Body of pancreas (tissue), 4 donors: ENCODE results near the gene MPZL3. TPM values are rescaled to one million over a fixed set of nuclear protein-coding genes. Genes with fewer than 3 reads are reported as not detected.

Experiments used
- ATAC-seq: fragments of 150-250 bp; one replicate; pipeline ENCODE4 v1.9.1; 2016
- DNase-seq, 4 donors: peaks; one replicate each; pipeline ENCODE4 v3.0.0-alpha.2; 2019
- H3K27ac ChIP-seq, 4 donors: fragments of 200-600 bp; sonication (generic); 1 replicate in 3 of 4; 2 replicates in 1 of 4; pipeline versions ENCODE4 v1.5.1 to v1.6.1; 2016 to 2019; ENCODE audit warnings: mild to moderate bottlenecking in 1 of 4, mixed read lengths in 1 of 4, moderate library complexity in 1 of 4
- H3K27me3 ChIP-seq, 2 donors: fragments of 200-600 bp; sonication (generic); one replicate each; pipeline ENCODE4 v1.6.0; 2016; ENCODE audit warnings: mild to moderate bottlenecking in 1 of 2
- H3K36me3 ChIP-seq, 2 donors: fragments of 200-600 bp; sonication (generic); replicated peaks in 1 of 2; 2 replicates each; pipeline ENCODE4 v1.5.1; 2016; ENCODE audit warnings: low read depth in 2 of 2; ENCODE audit not compliant: insufficient read depth in 1 of 2
- H3K4me1 ChIP-seq: fragments of 200-600 bp; sonication (generic); one replicate; pipeline ENCODE4 v1.6.0; 2016
- H3K4me3 ChIP-seq, 2 donors: fragments of 200-600 bp; sonication (generic); 1 replicate in 1 of 2; 2 replicates in 1 of 2; pipeline ENCODE4 v1.5.1; 2016 to 2019
- H3K9me3 ChIP-seq, 3 donors: fragments of 200-600 bp; sonication (generic); 1 replicate in 2 of 3; 2 replicates in 1 of 3; pipeline ENCODE4 v1.5.1; 2016
- CTCF ChIP-seq, 7 experiments: fragments of 450-650 bp in 4 of 7; fragments of 200-600 bp in 3 of 7; sonication (generic) in 3 of 7; IDR thresholded peaks; one replicate each; pipeline ENCODE4 v1.5.1; 2016 to 2019; ENCODE audit warnings: antibody characterized with exemption in 7 of 7
- POLR2A ChIP-seq, 3 donors: fragments of 450-650 bp; IDR thresholded peaks; one replicate each; pipeline ENCODE4 v1.6.1; 2016; ENCODE audit warnings: antibody characterized with exemption in 3 of 3, mild to moderate bottlenecking in 2 of 3
- WGBS, 2 donors: methylation state at CpG; one replicate each; pipeline ENCODE4 v1.1.5; 2017; 5-methylcytosine and 5-hydroxymethylcytosine counted together
- intact Hi-C: fragments of 100-400 bp; cut with DNase I; formaldehyde crosslinking; loops from one replicate; pipeline ENCODE4 v1.15.1; 2023
- total RNA-seq, 2 donors: library from RNA; depleted of rRNA; stranded (reverse); fragments of >200 nt; gene quantifications; one replicate each; pipeline ENCODE4 v1.1.0, GENCODE V29; 2016

The MPZL3 gene
- 1 to 10 TPM; 4.0 to 8.0 TPM for total RNA-seq

GRCh38 chr11:118251858-118252652 lies at the start of gene MPZL3:
TSS of gene MPZL3 (minus strand) at chr11:118252365. CDS start at chr11:118252294, 71 bp downstream.
- Histone ChIP-seq H3K4me1 (peaks cover 19% of the 10 kb centered on the region), H3K27me3 (no peaks in the 10 kb centered on the region), H3K36me3 (peaks cover 0 to 2% of the 10 kb centered on the region in 2 donors), H3K9me3 (no peaks in the 10 kb centered on the region), H3K27ac (peak within 1 kb of the TSS; percentile 92 to 98 (median 95)), H3K4me3 (peak within 1 kb of the TSS; percentile 79)
- peak; percentile 95 for ATAC-seq
- intact Hi-C loops = no loop called here
- DNase-seq = peak; percentile 94 to 97 (median 96)
- peak; percentile 15 to 85 (median 72) for TF ChIP-seq POLR2A (IDR thresholded peaks at IDR 0.05)
- peak in 1 of 7 experiments; percentile 4 for TF ChIP-seq CTCF (IDR thresholded peaks at IDR 0.05)
- WGBS, 2 donors = 1% methylated on average over 22 to 33 of the region's 33 CpGs

GRCh38 chr11:118301600-118302195 lies 49.5 kb upstream of the MPZL3 start:
- intact Hi-C loops = no loop called here
- Histone ChIP-seq H3K4me1 (no peaks in the 10 kb centered on the region), H3K27ac (no peak overlapping the region), H3K4me3 (no peak overlapping the region), H3K9me3 (no peaks in the 10 kb centered on the region), H3K36me3 (no peaks in the 10 kb centered on the region), H3K27me3 (no peaks in the 10 kb centered on the region)
- no peak for TF ChIP-seq CTCF (IDR thresholded peaks at IDR 0.05)
- no peak for TF ChIP-seq POLR2A (IDR thresholded peaks at IDR 0.05)
- DNase-seq (no peak), ATAC-seq (no peak)
- WGBS, 2 donors = 46 to 54% methylated on average over 8 of the region's 8 CpGs

GRCh38 chr11:118295815-118296454 lies 43.8 kb upstream of the MPZL3 start:
- WGBS, 2 donors = 31% methylated on average over 3 of the region's 3 CpGs
- intact Hi-C loops = no loop called here

GRCh38 chr11:118295199-118295598 lies 43.0 kb upstream of the MPZL3 start:
- peaks cover 12% of the 10 kb centered on the region for H3K4me1 ChIP-seq
- no peaks in the 10 kb centered on the region for H3K36me3 ChIP-seq
- DNase-seq = no peak
- no peak for ATAC-seq
- H3K9me3 ChIP-seq = no peaks in the 10 kb centered on the region
- H3K27ac ChIP-seq = no peak overlapping the region
- 69 to 70% methylated on average over 5 of the region's 5 CpGs for WGBS, 2 donors
- intact Hi-C loops = no loop called here
- no peak overlapping the region for H3K4me3 ChIP-seq
- no peaks in the 10 kb centered on the region for H3K27me3 ChIP-seq
- no peak for TF ChIP-seq POLR2A (IDR thresholded peaks at IDR 0.05)
- TF ChIP-seq CTCF (IDR thresholded peaks at IDR 0.05) = no peak

More at GRCh38 chr11:118295815-118296454, 43.8 kb upstream of the MPZL3 start:
- H3K36me3 ChIP-seq = no peaks in the 10 kb centered on the region
- TF ChIP-seq CTCF (IDR thresholded peaks at IDR 0.05) (peak in 6 of 7 experiments; percentile 48 to 69 (median 60)), POLR2A (IDR thresholded peaks at IDR 0.05) (no peak)
- peak; percentile 78 for ATAC-seq
- H3K4me1 ChIP-seq = peaks cover 12% of the 10 kb centered on the region
- no peaks in the 10 kb centered on the region for H3K9me3 ChIP-seq
- peak; percentile 36 to 55 (median 41) for DNase-seq
- H3K4me3 ChIP-seq = no peak overlapping the region
- H3K27me3 ChIP-seq = no peaks in the 10 kb centered on the region
- no peak overlapping the region for H3K27ac ChIP-seq
